Measurements from ENCODE around the gene PDE7B. TPM values are rescaled to one million over a fixed set of nuclear protein-coding genes. Genes with fewer than 3 reads are reported as not detected.

Gene PDE7B
- total and polyA plus RNA-seq, 8 donors: 0.29 to 73.2 (median 5.0) TPM

DNA sequence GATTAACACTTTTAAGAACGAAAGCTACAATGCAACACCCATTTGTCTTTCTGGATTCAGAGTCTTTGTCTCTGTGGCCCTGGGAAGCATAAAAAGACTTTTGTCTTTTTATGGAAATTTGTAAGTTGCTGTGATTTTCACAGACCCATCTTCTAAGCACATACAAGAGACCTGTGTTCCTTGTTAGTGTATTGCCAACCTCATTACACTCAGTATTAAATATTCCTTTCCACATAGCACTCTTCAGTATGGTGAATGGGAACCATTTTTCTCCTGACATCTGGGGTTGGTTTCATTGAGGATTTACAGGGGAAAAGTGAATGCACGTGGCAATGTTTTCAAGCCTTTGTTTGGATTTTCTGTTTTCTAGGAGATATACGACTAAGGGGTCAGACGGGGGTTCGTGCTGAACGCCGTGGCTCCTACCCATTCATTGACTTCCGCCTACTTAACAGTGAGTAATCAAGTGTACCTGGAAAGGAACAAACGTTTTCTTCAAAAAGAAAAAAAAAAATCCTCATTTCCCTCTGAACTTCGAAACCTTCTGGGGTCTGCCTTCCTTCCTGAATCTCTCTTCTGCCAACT, 257.0 kb downstream of the PDE7B start:
- no peak overlapping the region for H3K4me3 ChIP-seq
- TF ChIP-seq EP300 (IDR thresholded peaks at IDR 0.05) (no peak), POLR2AphosphoS5 (IDR thresholded peaks at IDR 0.05) (no peak), POLR2A (IDR thresholded peaks at IDR 0.05) (no peak), CTCF (IDR thresholded peaks at IDR 0.05) (no peak)
- H3K27me3 ChIP-seq: no peaks in the 10 kb centered on the region
- WGBS, 5 donors: 60 to 67% (median 63%) methylated on average over 10 of the region's 10 CpGs
- peak overlapping the region in 3 of 5 donors; percentile 5 to 49 (median 21) for H3K27ac ChIP-seq
- peaks cover 3 to 69% (median 26%) of the 10 kb centered on the region in 4 donors for H3K4me1 ChIP-seq
- no peaks in the 10 kb centered on the region for H3K36me3 ChIP-seq
- intact Hi-C loops (cut with DNase I; ENCODE audit: low total_unique reads): no loop called here
- DNase-seq: peak in 1 of 2 donors; percentile 24
- H3K9me3 ChIP-seq: no peaks in the 10 kb centered on the region

DNA sequence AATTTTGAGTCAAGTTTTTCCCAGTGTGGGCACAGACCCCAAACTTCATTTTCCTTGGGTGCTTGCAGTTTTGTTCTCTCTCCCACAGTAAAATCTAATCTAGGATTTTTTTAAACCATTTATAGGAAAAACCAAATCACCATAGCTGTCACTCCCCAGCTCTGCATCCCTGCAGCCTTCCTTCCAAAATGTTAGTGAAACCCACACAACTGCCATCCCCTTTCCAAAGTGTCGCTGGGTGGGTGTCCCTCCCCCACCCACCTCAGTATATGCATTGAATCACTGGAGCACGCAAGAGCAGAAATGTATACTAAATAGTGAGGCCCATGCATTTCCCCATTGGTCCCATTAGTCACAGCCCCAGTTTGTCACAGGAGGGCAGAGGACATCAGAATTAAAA, 260.3 kb downstream of the PDE7B start:
- H3K4me3 ChIP-seq: no peak overlapping the region
- DNase-seq: no peak
- H3K36me3 ChIP-seq: no peaks in the 10 kb centered on the region
- WGBS, 5 donors: 84 to 92% (median 87%) methylated on average over 2 of the region's 2 CpGs
- no peak overlapping the region for H3K27ac ChIP-seq
- TF ChIP-seq CTCF (IDR thresholded peaks at IDR 0.05): no peak
- no peak for TF ChIP-seq POLR2AphosphoS5 (IDR thresholded peaks at IDR 0.05)
- TF ChIP-seq EP300 (IDR thresholded peaks at IDR 0.05): no peak
- no peak for TF ChIP-seq POLR2A (IDR thresholded peaks at IDR 0.05)
- intact Hi-C loops (cut with DNase I; ENCODE audit: low total_unique reads): no loop called here
- H3K4me1 ChIP-seq: peaks cover 0 to 67% (median 26%) of the 10 kb centered on the region in 4 donors
- no peaks in the 10 kb centered on the region for H3K27me3 ChIP-seq
- no peaks in the 10 kb centered on the region for H3K9me3 ChIP-seq

GRCh38 chr6:136112262-136112661, 260.8 kb downstream of the PDE7B start:
- Histone ChIP-seq H3K36me3 (no peaks in the 10 kb centered on the region), H3K4me3 (no peak overlapping the region), H3K4me1 (peaks cover 0 to 63% (median 27%) of the 10 kb centered on the region in 4 donors), H3K27me3 (no peaks in the 10 kb centered on the region), H3K27ac (no peak overlapping the region), H3K9me3 (no peaks in the 10 kb centered on the region)
- WGBS, 5 donors: 85 to 89% (median 88%) methylated on average over 3 of the region's 3 CpGs
- intact Hi-C loops (cut with DNase I; ENCODE audit: low total_unique reads): no loop called here
- TF ChIP-seq CTCF (IDR thresholded peaks at IDR 0.05) (no peak), POLR2AphosphoS5 (IDR thresholded peaks at IDR 0.05) (no peak), EP300 (IDR thresholded peaks at IDR 0.05) (no peak), POLR2A (IDR thresholded peaks at IDR 0.05) (no peak)
- DNase-seq: no peak

- Histone ChIP-seq H3K4me1 (peaks cover 0 to 51% (median 24%) of the 10 kb centered on the region in 4 donors), H3K4me3 (no peak overlapping the region), H3K27me3 (no peaks in the 10 kb centered on the region), H3K36me3 (no peaks in the 10 kb centered on the region), H3K27ac (peak overlapping the region in 4 of 5 donors; percentile 8 to 32 (median 20)), H3K9me3 (no peaks in the 10 kb centered on the region)
- no peak for TF ChIP-seq EP300 (IDR thresholded peaks at IDR 0.05)
- no peak for TF ChIP-seq CTCF (IDR thresholded peaks at IDR 0.05)
- peak in 2 of 3 donors; percentile 6 to 45 for TF ChIP-seq POLR2AphosphoS5 (IDR thresholded peaks at IDR 0.05)
- peak in 1 of 2 donors; percentile 88 for DNase-seq
- intact Hi-C loops (cut with DNase I; ENCODE audit: low total_unique reads): no loop called here
- WGBS, 5 donors: 15 to 20% (median 16%) methylated on average over 5 of the region's 5 CpGs
Measured at GRCh38 chr6:136113736-136114173, 262.3 kb downstream of the PDE7B start.
